Neural progenitor cell (in vitro differentiated cells): ENCODE results near the gene NTMT1.

Experiments used
- EZH2 ChIP-seq: fragments of 200-600 bp; sonication (generic); IDR thresholded peaks from 2 replicates; pipeline ENCODE4 v1.6.1; 2017; ENCODE audit warnings: antibody characterized with exemption, mild to moderate bottlenecking, moderate library complexity
- EZH2phosphoT487 ChIP-seq: fragments of 200-600 bp; sonication (generic); IDR thresholded peaks from 2 replicates; pipeline ENCODE4 v1.6.1; 2017; ENCODE audit warnings: antibody characterized with exemption
- TF ChIP-seq, protein P1 (sequence below): fragments of 200-600 bp; sonication (generic); IDR thresholded peaks from 2 replicates; pipeline ENCODE4 v1.5.1; 2017; ENCODE audit warnings: antibody characterized with exemption, mild to moderate bottlenecking

DNA sequence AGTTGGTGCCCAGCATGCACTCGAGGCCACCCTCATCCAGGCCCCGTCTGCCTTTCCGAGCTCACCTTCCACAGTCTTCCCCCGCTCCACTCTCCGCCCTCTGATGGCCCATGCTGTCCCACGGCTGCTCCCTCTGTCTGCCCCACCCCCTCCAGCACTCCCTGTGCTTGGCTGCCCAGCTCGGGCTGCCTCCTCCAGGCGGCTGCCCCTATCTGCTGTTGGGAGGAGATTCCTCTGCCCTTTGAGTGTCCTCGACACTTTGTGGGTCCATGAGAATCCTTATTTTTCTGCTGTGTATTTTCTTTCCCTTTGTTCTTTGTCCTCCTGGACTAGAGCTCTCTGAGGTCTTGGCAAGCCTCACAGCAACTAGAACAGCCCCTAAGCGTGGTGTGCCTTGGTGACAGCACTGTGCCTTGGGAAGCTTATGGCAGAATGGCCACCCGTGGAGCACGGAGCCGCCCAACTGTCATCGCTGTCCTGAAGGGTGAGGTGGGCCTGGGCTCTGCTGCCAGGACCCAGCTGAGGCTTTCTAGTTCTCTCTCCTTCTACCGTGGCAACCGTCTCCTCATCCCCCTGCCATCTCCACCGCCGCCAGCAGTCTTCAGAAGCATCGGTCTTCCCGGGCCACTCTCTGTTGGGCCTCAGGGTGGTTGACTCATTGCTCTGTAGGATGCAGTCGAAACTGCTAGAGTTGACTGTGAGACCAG, 5.2 kb downstream of the NTMT1 start:
- TF ChIP-seq, protein P1, sequence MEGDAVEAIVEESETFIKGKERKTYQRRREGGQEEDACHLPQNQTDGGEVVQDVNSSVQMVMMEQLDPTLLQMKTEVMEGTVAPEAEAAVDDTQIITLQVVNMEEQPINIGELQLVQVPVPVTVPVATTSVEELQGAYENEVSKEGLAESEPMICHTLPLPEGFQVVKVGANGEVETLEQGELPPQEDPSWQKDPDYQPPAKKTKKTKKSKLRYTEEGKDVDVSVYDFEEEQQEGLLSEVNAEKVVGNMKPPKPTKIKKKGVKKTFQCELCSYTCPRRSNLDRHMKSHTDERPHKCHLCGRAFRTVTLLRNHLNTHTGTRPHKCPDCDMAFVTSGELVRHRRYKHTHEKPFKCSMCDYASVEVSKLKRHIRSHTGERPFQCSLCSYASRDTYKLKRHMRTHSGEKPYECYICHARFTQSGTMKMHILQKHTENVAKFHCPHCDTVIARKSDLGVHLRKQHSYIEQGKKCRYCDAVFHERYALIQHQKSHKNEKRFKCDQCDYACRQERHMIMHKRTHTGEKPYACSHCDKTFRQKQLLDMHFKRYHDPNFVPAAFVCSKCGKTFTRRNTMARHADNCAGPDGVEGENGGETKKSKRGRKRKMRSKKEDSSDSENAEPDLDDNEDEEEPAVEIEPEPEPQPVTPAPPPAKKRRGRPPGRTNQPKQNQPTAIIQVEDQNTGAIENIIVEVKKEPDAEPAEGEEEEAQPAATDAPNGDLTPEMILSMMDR, result no peak
- TF ChIP-seq EZH2 (no peak), EZH2phosphoT487 (no peak)
